GM18498 (cell line): ENCODE data around the gene MYO10.
"Not testable (repeated sequence)": the region's sequence is repeated elsewhere in the genome, so short reads cannot be mapped to it uniquely, and the experiment has no call there.

Source experiments
- ATAC-seq: cut with Tn5 transposase; IDR thresholded peaks from one replicate; pipeline ENCODE4 v1.9.1; 2021; ENCODE audit warnings: mild to moderate bottlenecking, moderate library complexity; ENCODE audit not compliant: unreplicated experiment

Gene MYO10

DNA sequence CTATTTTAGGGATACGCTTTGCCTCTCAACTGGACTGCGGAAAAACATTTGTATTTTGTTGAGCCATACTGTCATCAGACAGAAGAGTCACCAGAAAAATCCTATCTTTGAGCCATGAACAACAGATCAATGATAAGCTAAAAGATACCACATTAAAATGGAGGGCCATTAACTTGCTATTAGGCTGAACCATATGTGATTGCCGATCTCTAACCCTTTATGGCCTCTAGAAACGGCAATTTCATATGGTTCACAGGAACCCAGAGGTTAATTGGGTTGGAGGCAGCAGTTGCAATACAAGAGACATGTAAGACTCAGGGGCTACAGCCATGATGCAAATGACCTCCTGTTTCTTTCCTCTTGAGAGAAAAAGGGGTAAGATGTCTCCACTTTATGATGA, 69.8 kb downstream of the MYO10 start:
- no peak for ATAC-seq

DNA sequence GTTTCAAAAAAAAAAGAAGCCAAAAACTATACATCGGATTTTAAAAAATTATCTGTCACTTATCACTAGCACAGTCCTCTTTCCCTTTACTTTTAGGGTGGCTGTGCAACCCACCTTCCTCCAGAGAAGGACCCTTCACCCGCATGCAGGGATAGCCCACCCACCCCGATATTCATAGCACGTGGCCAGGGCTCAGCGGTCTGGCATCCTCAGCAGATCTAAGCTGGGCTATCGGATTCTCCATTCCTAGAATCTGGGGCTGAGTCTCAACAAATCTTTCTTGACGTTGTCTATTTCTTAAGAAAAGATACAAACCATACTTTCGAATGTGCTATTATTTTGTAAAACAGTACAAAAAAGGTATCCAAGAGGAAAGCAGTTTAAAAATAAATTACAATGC, 70.9 kb downstream of the MYO10 start:
- no peak for ATAC-seq

DNA sequence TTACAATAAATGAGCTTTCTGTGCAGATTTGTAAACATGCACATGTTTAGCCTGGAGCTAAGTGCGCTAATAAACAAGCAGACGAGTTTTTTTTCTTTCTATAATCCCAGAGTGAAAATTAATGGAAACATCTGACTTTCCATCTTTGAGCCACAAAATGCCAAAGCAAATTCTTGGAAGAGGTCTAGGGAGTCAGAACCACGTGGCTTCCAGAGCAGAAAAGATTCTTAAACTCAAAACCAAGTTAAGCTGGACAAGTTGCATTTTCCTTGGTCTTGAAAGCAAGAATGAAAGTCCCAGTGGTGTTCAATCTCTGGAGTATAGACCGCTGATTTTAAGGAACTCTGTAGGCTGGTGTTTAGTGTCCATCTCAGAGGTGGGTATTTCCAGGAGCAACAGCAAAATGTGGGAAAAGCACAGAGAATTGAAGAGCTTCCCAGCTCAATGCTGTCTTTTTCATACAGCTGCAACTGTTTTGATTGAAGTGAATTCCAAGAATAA, 71.4 kb downstream of the MYO10 start:
- no peak for ATAC-seq

DNA sequence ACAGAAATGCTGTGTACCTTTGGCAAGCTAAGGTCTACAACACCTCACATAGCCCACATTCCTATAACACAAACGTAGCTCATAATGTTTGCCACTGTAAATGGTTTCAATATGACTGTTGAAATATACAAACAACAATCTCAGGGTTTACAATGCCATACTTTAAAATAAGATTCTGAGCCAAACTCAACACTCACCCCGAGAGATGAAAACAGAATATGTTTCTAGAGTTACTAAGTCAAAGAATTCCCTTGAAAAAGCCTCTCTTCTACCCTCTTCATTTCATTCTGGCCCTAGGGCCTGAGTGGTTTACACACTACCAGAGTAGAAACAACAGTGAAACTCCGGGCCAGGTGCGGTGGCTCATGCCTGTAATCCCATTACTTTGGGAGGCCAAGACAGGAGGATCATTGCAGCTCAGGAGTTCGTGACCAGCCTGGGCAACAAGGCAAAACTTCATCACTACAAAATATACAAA, 72.6 kb downstream of the MYO10 start:
- no peak for ATAC-seq

DNA sequence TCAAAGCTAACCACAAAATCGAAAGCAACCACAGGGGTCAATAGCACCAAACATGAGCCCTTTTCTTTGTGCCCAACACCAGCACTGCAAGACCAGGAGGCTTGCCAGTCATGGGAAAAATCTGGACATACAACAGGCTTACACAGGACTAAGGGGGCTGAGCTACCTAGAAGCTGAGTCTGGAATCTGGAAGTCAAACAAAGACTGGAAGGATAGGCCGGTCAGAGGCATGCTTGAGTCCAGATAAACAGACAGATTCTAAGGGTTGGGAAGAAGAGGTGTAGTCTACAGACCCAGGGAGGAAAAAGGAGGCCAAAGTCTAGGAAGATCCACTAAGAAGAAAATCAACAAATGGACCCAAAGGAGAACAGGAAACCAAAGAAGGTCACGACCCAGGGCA, 73.3 kb downstream of the MYO10 start:
- no peak for ATAC-seq

DNA sequence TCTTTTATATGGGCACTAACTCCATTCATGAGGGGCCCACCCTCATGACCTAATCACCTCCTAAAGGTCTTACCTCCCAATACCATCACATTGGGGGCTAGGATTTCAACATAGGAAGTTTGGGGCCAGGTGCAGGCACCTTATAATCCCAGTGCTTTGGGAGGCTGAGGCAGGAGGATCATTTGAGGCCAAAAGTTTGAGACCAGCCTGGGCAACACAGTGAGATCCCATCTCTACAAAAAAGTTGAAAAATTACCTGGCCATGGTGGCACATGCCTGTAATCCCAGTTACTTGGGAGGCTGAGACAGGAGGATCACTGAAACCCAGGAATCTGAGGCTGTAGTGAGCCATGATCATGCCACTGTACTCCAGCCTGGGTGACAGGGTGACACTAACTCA, 76.7 kb downstream of the MYO10 start:
- no peak for ATAC-seq

DNA sequence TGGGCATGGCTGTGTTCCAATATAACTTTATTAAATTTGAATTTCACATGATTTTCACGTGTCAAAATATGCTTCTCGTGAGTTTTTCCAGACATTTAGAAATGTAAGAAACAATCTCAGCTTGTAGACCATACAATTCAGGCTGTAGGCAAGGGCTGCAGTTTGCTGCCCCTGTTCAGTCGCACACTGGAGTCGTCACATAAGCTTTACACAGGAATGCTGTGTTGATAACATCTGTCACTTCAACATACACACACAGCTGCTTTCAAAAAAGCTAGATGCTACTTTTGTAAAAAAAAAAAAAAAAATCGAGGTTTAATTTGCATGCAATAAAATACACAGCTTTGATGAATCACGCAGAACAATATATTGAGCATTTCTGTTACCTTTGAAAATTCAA, 77.9 kb downstream of the MYO10 start:
- no peak for ATAC-seq

DNA sequence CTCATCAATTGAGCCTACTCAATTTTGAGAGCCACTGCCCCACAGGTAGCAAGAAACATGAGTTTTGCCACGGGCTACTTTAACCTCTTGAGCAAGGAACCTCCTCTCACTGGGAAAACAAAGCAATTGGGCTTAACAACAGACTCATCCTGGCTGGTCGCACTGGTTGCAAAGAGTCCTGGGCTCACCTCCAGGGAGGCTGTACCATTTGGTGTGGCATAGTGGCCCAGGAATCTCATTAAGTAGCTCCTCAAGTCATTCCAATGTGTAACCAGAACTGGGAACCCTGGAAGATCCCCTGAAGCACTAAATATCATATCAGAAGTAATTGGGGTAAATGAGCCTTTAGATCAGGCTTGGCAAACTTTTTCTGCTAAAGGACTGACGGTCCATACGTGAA, 78.5 kb downstream of the MYO10 start:
- no peak for ATAC-seq

DNA sequence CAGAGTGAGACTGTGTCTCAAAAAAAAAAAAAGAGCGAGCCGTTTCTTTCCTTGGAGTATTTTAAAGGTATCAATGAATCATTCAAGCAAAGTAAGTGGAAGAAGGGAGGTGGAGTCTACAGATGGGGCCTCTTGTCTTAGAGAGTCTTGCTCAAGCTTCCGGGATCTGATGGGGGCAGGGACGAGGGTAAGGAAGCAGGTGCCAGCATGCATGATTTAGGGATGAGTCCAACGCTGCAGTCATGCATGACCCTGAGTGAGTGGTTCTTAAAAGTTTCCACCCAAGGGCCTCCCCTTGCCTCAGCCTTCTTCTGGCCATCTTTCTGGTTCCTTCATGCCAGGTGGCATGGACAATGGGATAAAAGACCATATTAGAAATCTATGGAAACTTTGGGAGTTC, 79.6 kb downstream of the MYO10 start:
- ATAC-seq, result no peak

DNA sequence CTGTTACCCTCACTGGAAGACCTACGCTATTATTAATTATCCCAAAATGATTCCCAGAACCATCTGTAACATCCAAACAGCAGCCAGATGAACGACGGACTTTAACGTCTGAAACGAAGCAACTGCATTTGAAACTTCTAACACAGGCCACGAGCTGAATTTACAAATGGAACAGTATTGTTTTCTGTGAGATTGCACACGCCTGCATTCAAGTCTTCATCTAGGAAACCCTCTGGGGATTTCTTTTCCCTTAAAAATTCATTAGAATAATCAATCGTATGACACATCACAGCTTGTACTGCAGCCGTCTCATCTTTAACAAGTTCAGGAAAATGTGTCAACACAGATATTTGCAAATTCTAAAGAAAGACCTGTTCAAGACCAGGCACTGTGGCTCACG, 80.2 kb downstream of the MYO10 start:
- no peak for ATAC-seq

DNA sequence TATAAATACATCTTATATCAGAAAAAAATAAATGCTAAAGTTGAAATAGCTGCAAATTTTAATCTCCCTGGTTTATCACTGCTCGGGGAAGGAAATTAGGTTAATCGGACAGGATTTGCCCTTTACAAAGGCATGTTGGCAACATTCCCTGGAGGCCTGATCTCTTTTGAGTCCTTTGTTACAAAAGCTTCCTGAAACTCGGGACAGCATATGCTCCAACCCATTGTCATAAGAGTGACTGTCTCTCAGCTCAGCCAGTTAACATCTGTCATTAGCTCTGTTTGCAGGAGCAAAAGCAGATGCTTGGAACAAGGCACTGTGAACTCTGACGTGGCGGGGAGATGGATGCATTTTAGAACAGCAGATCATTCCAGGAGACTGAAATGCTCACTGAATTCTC, 80.6 kb downstream of the MYO10 start:
- ATAC-seq, result no peak

DNA sequence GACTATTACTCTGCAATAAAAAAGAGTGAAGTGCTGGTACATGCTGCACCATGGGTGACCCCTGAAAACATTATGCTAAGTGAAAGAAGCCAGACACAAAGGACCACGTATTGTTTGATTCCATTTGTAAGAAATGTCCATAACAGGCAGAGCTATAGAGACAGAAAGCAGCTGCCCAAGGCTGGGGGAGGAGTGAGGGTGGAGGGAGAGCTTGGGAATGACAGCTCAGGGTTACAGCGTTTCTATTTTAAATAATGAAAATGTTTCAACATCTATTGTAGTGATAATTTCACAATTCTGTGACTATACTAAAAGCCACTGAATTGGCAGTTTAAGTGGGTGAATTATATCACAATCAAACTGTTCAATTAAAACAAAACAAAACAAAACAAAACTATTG, 81.7 kb downstream of the MYO10 start:
- no peak for ATAC-seq

DNA sequence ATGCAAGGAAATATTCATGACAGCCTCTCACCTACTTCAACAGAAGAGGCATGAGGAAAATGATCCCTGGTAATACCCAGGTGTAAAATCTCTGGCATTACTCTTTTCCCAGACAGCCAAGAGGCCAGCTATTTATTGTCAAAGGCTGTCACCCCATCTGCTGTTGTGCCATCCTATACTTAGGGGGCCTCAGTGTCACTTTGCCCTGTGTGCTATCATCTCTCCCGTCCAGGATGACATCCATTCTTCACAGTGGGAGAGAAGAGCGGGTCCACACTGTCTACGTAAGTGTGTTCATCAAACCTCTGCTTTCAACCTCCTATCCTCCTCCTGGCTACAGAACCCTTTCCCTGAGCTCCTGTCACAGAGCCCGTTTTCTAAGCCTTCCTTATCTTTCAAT, 82.6 kb downstream of the MYO10 start:
- ATAC-seq, result no peak

DNA sequence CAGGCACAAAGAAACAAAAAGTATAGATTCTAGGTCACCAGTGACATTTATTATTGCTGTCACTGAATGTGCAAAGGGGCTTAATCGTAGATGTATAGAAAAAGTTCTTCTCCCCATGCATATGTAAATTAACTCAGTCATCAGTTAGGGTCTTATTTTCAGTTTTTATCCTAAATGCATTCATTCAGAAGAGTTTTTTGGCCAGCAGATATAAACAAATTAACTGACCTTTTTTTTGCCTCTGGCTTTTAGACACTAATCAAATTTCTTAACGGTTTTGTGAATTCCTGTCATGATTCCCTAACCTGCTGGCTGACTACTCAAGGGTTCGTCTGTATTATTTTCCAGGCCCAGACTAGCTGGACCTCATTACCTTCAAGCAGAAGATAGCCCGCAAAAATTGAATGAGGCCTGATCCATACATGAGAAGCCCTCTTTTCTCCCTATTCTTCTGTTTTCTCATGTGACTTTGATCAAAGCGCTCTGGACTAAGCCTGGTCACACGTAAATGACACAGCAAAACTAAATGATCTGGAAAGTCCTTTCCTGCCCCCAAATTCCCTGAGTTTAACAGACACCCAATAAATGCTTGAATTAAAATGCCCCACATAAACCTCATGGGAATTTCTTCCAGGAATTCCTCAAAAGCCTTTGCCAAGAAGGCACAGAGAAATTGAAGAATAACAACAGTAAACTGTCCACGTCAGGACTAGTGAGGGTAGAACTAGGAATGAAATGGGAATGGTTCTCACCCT, 83.7 kb downstream of the MYO10 start:
- ATAC-seq, result no peak

DNA sequence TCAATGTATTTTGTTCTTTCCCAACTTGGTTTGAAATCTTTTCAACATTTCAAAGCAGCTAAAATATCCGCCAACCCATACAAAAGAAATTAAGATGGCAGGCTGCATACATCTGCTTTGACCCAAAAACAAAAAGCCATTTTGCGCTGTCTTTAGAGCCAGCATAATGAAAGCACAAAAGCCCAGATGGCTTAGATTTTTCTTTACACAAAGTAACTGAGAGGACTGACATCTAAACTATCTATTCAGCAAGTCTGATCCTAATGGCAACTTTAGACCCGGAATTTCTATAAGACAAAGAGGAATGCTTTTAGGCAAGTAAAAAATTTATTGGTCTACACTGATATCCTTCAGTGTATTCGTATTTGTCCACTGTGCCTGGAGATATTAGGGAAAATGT, 86.3 kb downstream of the MYO10 start:
- ATAC-seq, result no peak

DNA sequence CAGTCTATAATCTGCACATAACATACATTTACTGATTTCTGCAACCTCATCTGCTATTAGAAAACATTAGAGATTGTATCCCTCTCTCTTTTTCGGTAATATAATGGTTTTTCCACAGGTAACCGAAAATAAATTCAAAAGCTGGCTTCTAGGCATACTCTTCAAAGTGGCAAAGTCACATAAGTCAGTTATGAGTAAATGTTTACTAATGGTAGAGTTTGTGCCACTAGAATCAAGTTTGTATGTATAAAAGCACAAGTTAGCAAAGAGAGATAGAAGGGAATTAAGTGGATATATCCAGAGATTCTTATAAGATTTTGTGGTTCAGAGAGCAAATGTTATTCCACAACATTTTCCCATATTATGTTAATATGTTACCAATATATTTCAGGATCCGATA, 86.9 kb downstream of the MYO10 start:
- ATAC-seq, result no peak

DNA sequence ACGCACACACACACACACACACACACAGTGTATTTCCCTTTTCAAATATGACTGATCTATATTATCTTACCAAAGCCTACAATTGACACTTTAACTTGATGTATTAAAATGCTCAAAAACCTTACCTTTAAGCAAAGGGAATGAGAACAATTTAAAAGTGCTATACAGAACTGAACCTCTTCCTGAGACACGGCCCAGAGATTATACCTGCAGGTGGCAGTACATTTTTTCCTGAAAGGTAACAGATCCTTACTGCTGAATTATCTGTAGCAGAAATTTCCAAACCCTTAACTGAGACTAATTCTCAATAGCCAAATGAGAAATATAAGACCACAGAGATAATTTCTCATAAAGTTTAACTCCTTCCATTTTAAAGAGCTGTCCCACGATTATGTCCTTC, 91.1 kb downstream of the MYO10 start:
- ATAC-seq, result no peak

DNA sequence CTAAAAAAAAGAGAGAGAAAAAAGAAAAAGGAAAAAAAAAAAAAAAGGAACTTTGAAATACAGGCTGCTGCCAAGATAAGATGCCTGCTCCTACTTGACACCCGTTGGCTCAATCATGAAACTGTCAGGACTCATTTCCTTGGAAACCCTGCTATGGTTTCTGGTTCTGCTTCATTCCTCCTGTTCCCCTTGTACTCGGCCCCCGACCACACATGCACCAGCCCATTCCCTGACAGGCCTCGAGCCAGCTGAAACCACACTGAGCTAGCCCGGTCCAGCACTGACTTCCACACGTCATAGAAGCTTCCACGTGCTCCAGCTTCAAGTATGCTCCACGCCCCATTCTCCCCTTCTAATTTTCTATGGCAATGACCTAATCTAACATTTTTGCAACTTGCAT, 93.2 kb downstream of the MYO10 start:
- no peak for ATAC-seq

DNA sequence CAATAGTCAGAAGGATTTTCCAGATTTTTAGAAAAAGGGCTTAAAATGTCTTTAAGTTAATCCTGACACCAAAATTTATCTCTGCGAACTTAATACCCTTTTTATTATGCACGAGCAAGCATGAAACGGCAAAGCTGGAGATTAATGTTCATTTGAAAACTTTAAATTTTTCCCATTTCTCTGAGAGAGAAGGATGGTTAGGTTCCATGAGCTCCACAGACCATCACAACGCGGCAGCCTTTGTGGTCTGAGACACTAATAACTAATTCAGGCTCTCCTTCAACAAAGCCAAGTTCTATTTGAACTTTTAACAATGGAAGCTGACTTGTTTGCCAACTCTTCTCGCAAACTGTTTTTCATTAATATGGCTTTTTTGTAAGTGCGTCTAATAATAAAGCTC, 94.7 kb downstream of the MYO10 start:
- ATAC-seq, result no peak

DNA sequence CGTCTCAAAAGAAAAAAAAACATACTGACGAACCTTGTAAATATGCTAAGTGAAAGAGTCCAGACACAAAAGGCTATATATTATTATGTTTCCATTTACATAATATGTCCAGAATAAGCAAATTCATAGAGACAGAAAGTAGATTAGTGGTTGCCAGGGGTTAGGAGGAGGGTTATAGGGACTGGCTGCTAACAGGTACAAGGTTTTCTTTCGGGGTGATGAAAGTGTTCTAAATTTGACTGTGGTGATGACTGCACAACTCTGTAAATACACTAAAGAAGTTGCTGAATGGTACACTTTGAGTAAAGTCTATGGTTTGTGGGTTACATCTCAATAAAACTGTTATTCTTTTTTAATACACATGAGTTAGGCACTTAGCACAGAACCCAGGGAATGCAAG, 98.8 kb downstream of the MYO10 start:
- no peak for ATAC-seq

DNA sequence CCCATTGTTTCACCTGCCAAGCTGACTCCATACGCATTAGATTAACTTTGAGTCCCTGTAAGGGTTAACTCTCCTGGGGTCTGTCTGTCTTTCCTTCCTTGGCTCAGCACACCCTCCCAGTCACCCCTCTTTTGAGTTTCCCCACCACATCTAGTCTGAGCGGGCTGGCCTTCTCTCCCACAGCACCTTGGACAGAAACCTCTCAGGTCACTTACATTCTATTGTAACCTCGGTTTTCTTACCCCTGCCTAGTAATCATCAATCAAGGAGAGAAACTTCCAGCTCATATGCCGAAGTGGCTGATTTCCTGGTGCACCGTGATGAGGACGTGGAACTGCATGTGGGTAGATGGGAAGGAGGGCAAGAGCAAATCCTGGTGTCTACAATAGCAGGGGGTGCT, 102.1 kb downstream of the MYO10 start:
- no peak for ATAC-seq

DNA sequence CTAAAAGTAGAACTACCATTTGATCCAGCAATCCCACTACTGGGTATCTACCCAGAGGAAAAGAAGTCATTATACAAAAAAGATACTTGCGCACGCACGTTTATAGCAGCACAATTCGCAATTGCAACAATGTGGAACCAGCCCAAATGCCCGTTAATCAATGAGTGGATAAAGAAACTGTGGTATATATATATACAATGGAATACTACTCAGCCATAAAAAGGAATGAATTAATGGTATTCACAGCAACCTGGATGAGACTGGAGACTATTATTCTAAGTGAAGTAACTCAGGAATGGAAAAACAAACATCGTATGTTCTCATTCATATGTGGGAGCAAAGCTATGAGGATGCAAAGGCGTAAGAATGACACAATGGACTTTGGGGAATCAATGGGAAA, 104.8 kb downstream of the MYO10 start:
- not testable (repeated sequence) for ATAC-seq

DNA sequence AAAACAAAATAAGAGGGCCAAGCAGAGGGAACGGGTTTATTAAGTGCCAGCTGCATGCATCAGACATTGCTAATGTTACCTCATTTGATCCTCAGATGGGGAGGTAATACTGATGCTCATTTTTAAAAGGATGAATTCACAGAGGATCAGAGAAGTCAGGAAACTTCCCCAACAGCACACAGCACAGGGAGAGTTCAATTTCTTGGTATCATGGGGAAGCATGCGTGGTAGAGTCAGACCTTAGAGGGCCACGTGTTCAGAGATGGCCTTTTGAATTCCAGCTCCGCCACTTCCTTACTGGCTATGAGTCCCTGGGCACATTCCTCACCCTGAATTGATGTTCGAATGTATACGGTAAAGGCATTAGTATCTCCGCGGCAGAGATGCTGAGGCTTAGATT, 108.3 kb downstream of the MYO10 start:
- ATAC-seq, result no peak
